IgD-negative memory B cell (primary cell): Measurements from ENCODE around the gene GALNT10. TPM values are rescaled to one million over a fixed set of nuclear protein-coding genes. Genes with fewer than 3 reads are reported as not detected.

ENCODE experiments used
- H3K27ac Mint-ChIP-seq, 3 donors: one replicate each; pipeline ENCODE4 v1.8.0; 2020 to 2022; ENCODE audit warnings: mild to moderate bottlenecking in 3 of 3, mixed read lengths in 3 of 3, moderate library complexity in 1 of 3
- H3K27me3 Mint-ChIP-seq: one replicate; pipeline ENCODE4 v1.8.0; 2021; ENCODE audit warnings: mixed read lengths
- H3K36me3 Mint-ChIP-seq: one replicate; pipeline ENCODE4 v1.8.0; 2020; ENCODE audit warnings: mild to moderate bottlenecking, mixed read lengths
- H3K4me1 Mint-ChIP-seq, 3 donors: one replicate each; pipeline ENCODE4 v1.8.0; 2020 to 2022; ENCODE audit warnings: mixed read lengths in 3 of 3, mild to moderate bottlenecking in 1 of 3
- H3K4me3 Mint-ChIP-seq, 4 donors: one replicate each; pipeline ENCODE4 v1.8.0; 2020 to 2022; ENCODE audit warnings: mild to moderate bottlenecking in 4 of 4, mixed read lengths in 4 of 4, moderate library complexity in 3 of 4
- H3K9me3 Mint-ChIP-seq, 3 donors: one replicate each; pipeline ENCODE4 v1.8.0; 2020 to 2021; ENCODE audit warnings: mixed read lengths in 3 of 3, mild to moderate bottlenecking in 1 of 3
- polyA plus RNA-seq: library from polyadenylated mRNA; unstranded; fragments of 300-500 nt; fragmentation: Illumina TruSeq; gene quantifications from one replicate; pipeline ENCODE4 v1.2.3, GENCODE V29; 2021

The GALNT10 gene
- polyA plus RNA-seq, 1 donor from 2014 or later: 25.0 TPM

- H3K4me3 Mint-ChIP-seq: peak overlapping the region in 1 of 4 donors; percentile 12
- no peak overlapping the region for H3K27ac Mint-ChIP-seq
- H3K27me3 Mint-ChIP-seq: no peaks in the 10 kb centered on the region
- H3K36me3 Mint-ChIP-seq: peaks cover 11% of the 10 kb centered on the region
- peaks cover 29 to 42% (median 29%) of the 10 kb centered on the region in 3 donors for H3K4me1 Mint-ChIP-seq
- peaks cover 0 to 2% (median 0%) of the 10 kb centered on the region in 3 donors for H3K9me3 Mint-ChIP-seq
Measured at GRCh38 chr5:154244476-154244875, 53.9 kb downstream of the GALNT10 start.

- Mint-ChIP-seq H3K4me1 (peaks cover 8 to 24% (median 14%) of the 10 kb centered on the region in 3 donors), H3K4me3 (peak overlapping the region in 1 of 4 donors; percentile 39), H3K36me3 (peaks cover 19% of the 10 kb centered on the region), H3K9me3 (peaks cover 0 to 6% (median 2%) of the 10 kb centered on the region in 3 donors), H3K27ac (no peak overlapping the region), H3K27me3 (no peaks in the 10 kb centered on the region)
Measured at GRCh38 chr5:154248691-154249090, 58.2 kb downstream of the GALNT10 start.

GRCh38 chr5:154249826-154250225, 59.3 kb downstream of the GALNT10 start:
- Mint-ChIP-seq H3K27ac (no peak overlapping the region), H3K9me3 (peaks cover 0 to 6% (median 2%) of the 10 kb centered on the region in 3 donors), H3K36me3 (peaks cover 18% of the 10 kb centered on the region), H3K4me1 (peaks cover 7 to 24% (median 11%) of the 10 kb centered on the region in 3 donors), H3K4me3 (no peak overlapping the region), H3K27me3 (no peaks in the 10 kb centered on the region)

GRCh38 chr5:154251529-154251928, 61.0 kb downstream of the GALNT10 start:
- Mint-ChIP-seq H3K27ac (no peak overlapping the region), H3K4me3 (no peak overlapping the region), H3K9me3 (peaks cover 0 to 6% (median 0%) of the 10 kb centered on the region in 3 donors), H3K27me3 (no peaks in the 10 kb centered on the region), H3K4me1 (peaks cover 11 to 23% (median 14%) of the 10 kb centered on the region in 3 donors), H3K36me3 (peaks cover 17% of the 10 kb centered on the region)

GRCh38 chr5:154253807-154254206, 63.3 kb downstream of the GALNT10 start:
- peaks cover 0 to 6% (median 0%) of the 10 kb centered on the region in 3 donors for H3K9me3 Mint-ChIP-seq
- H3K4me1 Mint-ChIP-seq: peaks cover 15 to 17% (median 15%) of the 10 kb centered on the region in 3 donors
- peaks cover 17% of the 10 kb centered on the region for H3K36me3 Mint-ChIP-seq
- no peak overlapping the region for H3K27ac Mint-ChIP-seq
- H3K27me3 Mint-ChIP-seq: no peaks in the 10 kb centered on the region
- peak overlapping the region in 1 of 4 donors; percentile 14 for H3K4me3 Mint-ChIP-seq

- no peaks in the 10 kb centered on the region for H3K27me3 Mint-ChIP-seq
Measured at GRCh38 chr5:154254896-154255295, 64.4 kb downstream of the GALNT10 start.

GRCh38 chr5:154257046-154257445, 66.5 kb downstream of the GALNT10 start:
- no peak overlapping the region for H3K4me3 Mint-ChIP-seq
- no peaks in the 10 kb centered on the region for H3K27me3 Mint-ChIP-seq
- peaks cover 0 to 6% (median 0%) of the 10 kb centered on the region in 3 donors for H3K9me3 Mint-ChIP-seq
- H3K36me3 Mint-ChIP-seq: peaks cover 20% of the 10 kb centered on the region
- H3K4me1 Mint-ChIP-seq: peaks cover 11 to 23% (median 13%) of the 10 kb centered on the region in 3 donors
- H3K27ac Mint-ChIP-seq: peak overlapping the region in 1 of 3 donors; percentile 40

More at GRCh38 chr5:154254896-154255295, 64.4 kb downstream of the GALNT10 start:
- H3K27ac Mint-ChIP-seq: peak overlapping the region in 1 of 3 donors; percentile 57
- peaks cover 0 to 6% (median 0%) of the 10 kb centered on the region in 3 donors for H3K9me3 Mint-ChIP-seq
- H3K4me1 Mint-ChIP-seq: peaks cover 15 to 20% (median 19%) of the 10 kb centered on the region in 3 donors
- no peak overlapping the region for H3K4me3 Mint-ChIP-seq
- peaks cover 21% of the 10 kb centered on the region for H3K36me3 Mint-ChIP-seq

GRCh38 chr5:154258531-154259217, 68.1 kb downstream of the GALNT10 start:
- peaks cover 16% of the 10 kb centered on the region for H3K36me3 Mint-ChIP-seq
- H3K9me3 Mint-ChIP-seq: no peaks in the 10 kb centered on the region
- H3K27me3 Mint-ChIP-seq: no peaks in the 10 kb centered on the region
- H3K27ac Mint-ChIP-seq: no peak overlapping the region
- peaks cover 9 to 31% (median 11%) of the 10 kb centered on the region in 3 donors for H3K4me1 Mint-ChIP-seq
- no peak overlapping the region for H3K4me3 Mint-ChIP-seq

GRCh38 chr5:154260224-154260927, 69.8 kb downstream of the GALNT10 start:
- Mint-ChIP-seq H3K36me3 (peaks cover 9% of the 10 kb centered on the region), H3K4me3 (peak overlapping the region in 1 of 4 donors; percentile 22), H3K9me3 (no peaks in the 10 kb centered on the region), H3K27me3 (no peaks in the 10 kb centered on the region), H3K27ac (no peak overlapping the region), H3K4me1 (peaks cover 5 to 27% (median 7%) of the 10 kb centered on the region in 3 donors)

- H3K27me3 Mint-ChIP-seq: no peaks in the 10 kb centered on the region
- no peaks in the 10 kb centered on the region for H3K9me3 Mint-ChIP-seq
- H3K36me3 Mint-ChIP-seq: peaks cover 7% of the 10 kb centered on the region
- peaks cover 5 to 24% (median 7%) of the 10 kb centered on the region in 3 donors for H3K4me1 Mint-ChIP-seq
- no peak overlapping the region for H3K27ac Mint-ChIP-seq
- no peak overlapping the region for H3K4me3 Mint-ChIP-seq
Measured at GRCh38 chr5:154262342-154262741, 71.8 kb downstream of the GALNT10 start.

GRCh38 chr5:154264549-154265196, 74.1 kb downstream of the GALNT10 start:
- no peak overlapping the region for H3K4me3 Mint-ChIP-seq
- peaks cover 3% of the 10 kb centered on the region for H3K36me3 Mint-ChIP-seq
- H3K9me3 Mint-ChIP-seq: no peaks in the 10 kb centered on the region
- peak overlapping the region in 1 of 3 donors; percentile 57 for H3K27ac Mint-ChIP-seq
- peaks cover 2 to 21% (median 5%) of the 10 kb centered on the region in 3 donors for H3K4me1 Mint-ChIP-seq
- H3K27me3 Mint-ChIP-seq: no peaks in the 10 kb centered on the region

- H3K36me3 Mint-ChIP-seq: peaks cover 3% of the 10 kb centered on the region
- H3K27me3 Mint-ChIP-seq: no peaks in the 10 kb centered on the region
- H3K4me3 Mint-ChIP-seq: no peak overlapping the region
- H3K9me3 Mint-ChIP-seq: no peaks in the 10 kb centered on the region
- peak overlapping the region in 1 of 3 donors; percentile 57 for H3K27ac Mint-ChIP-seq
- peaks cover 2 to 15% (median 2%) of the 10 kb centered on the region in 3 donors for H3K4me1 Mint-ChIP-seq
Measured at GRCh38 chr5:154265197-154265773, 74.8 kb downstream of the GALNT10 start.

- Mint-ChIP-seq H3K9me3 (no peaks in the 10 kb centered on the region), H3K36me3 (no peaks in the 10 kb centered on the region), H3K4me1 (peaks cover 11 to 20% (median 12%) of the 10 kb centered on the region in 3 donors), H3K4me3 (no peak overlapping the region), H3K27me3 (no peaks in the 10 kb centered on the region), H3K27ac (no peak overlapping the region)
Measured at GRCh38 chr5:154267516-154267915, 77.0 kb downstream of the GALNT10 start.

- Mint-ChIP-seq H3K36me3 (no peaks in the 10 kb centered on the region), H3K9me3 (no peaks in the 10 kb centered on the region), H3K27me3 (no peaks in the 10 kb centered on the region), H3K4me1 (peaks cover 16 to 24% (median 18%) of the 10 kb centered on the region in 3 donors), H3K27ac (no peak overlapping the region), H3K4me3 (no peak overlapping the region)
Measured at GRCh38 chr5:154268073-154268472, 77.5 kb downstream of the GALNT10 start.
